Mammary epithelial cell (primary cell): Measurements from ENCODE around the gene TPD52L1.

Experiments used
- EZH2 ChIP-seq: IDR thresholded peaks from 2 replicates; pipeline ENCODE4 v1.6.1; 2012; ENCODE audit warnings: low read length, inconsistent platforms, borderline replicate concordance
- TF ChIP-seq, protein P1 (sequence below), 2 donors: IDR thresholded peaks in 1 of 2; conservative IDR thresholded peaks in 1 of 2; 2 replicates each; pipeline ENCODE4 v1.5.1; 2011 to 2012; ENCODE audit warnings: inconsistent platforms in 2 of 2, low read length in 2 of 2, mild to moderate bottlenecking in 2 of 2, control low read depth in 1 of 2, low read depth in 1 of 2; ENCODE audit not compliant: insufficient read depth in 1 of 2; ENCODE audit errors: extremely low read depth in 1 of 2

DNA sequence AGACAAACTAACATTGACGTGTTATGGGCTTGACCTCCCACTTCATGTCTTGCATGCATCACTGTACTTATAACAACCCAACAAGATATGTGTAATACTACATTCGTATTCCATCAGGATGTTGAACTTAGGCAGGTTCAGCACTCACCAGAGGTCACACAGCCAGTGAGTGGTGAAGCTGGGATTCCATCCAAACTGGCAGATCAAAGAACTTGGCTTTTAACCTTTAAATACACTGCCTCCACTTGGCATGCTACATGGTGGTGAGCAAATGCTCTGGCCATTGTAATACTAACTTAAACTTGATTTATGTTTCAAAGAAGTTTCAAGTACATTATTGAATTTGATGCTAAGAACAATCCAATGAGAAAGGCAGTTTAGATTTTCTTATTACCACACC, 158.9 kb downstream of the TPD52L1 start:
- TF ChIP-seq, protein P1, sequence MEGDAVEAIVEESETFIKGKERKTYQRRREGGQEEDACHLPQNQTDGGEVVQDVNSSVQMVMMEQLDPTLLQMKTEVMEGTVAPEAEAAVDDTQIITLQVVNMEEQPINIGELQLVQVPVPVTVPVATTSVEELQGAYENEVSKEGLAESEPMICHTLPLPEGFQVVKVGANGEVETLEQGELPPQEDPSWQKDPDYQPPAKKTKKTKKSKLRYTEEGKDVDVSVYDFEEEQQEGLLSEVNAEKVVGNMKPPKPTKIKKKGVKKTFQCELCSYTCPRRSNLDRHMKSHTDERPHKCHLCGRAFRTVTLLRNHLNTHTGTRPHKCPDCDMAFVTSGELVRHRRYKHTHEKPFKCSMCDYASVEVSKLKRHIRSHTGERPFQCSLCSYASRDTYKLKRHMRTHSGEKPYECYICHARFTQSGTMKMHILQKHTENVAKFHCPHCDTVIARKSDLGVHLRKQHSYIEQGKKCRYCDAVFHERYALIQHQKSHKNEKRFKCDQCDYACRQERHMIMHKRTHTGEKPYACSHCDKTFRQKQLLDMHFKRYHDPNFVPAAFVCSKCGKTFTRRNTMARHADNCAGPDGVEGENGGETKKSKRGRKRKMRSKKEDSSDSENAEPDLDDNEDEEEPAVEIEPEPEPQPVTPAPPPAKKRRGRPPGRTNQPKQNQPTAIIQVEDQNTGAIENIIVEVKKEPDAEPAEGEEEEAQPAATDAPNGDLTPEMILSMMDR (conservative IDR thresholded peaks at IDR 0.05 in 1 of 2, IDR thresholded peaks at IDR 0.05 in 1 of 2; ENCODE audit: extremely low read depth in 1 of 2, insufficient read depth in 1 of 2, low read depth in 1 of 2, low read length in 2 of 2) = no peak
- TF ChIP-seq EZH2 = no peak
